ENCODE data around the gene CYP26B1.
A peak's percentile ranks its signal among the peaks of the same experiment; 100 is the strongest.

The CYP26B1 gene

DNA sequence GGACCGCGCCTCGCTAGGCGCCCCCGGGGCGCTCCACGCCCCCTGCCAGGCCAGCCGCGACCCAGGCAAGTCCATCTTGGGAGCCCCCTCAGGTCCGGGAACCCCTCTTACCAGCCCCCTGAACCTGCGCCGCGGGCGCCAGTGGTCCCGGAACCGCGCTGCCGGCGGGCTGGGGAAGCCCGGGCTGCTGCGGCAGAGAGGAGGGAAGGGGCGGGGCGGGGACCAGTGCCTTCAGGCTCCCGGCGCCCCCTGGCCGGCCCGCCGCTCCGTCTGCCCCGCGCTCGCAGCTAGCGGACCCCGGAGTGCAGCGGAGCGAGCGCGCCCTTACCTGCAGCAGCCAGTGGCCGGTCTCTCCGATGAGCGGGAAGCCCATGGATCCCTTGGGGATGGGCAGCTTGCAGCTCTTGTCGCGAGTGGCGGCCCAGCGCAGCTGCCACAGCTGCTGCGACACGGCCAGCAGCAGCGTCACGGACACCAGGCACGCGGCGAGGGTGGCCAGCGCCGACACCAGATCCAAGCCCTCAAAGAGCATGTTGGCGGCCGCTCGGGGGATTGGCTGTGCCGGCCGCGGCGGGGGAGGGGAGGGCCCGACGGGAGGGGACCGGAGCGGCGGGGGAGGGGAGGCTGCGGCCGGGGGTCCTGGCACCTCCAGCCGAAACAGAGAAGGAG is at the start of gene CYP26B1:
CYP26B1 (minus strand) TSS at position 560 of the 669 bp plus-strand sequence; CDS start at position 532, 28 bp downstream.
- TF ChIP-seq, protein P1, sequence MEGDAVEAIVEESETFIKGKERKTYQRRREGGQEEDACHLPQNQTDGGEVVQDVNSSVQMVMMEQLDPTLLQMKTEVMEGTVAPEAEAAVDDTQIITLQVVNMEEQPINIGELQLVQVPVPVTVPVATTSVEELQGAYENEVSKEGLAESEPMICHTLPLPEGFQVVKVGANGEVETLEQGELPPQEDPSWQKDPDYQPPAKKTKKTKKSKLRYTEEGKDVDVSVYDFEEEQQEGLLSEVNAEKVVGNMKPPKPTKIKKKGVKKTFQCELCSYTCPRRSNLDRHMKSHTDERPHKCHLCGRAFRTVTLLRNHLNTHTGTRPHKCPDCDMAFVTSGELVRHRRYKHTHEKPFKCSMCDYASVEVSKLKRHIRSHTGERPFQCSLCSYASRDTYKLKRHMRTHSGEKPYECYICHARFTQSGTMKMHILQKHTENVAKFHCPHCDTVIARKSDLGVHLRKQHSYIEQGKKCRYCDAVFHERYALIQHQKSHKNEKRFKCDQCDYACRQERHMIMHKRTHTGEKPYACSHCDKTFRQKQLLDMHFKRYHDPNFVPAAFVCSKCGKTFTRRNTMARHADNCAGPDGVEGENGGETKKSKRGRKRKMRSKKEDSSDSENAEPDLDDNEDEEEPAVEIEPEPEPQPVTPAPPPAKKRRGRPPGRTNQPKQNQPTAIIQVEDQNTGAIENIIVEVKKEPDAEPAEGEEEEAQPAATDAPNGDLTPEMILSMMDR (IDR thresholded peaks at IDR 0.05; ENCODE audit: low read depth, low read length), result no peak
- no peak for DNase-seq (ENCODE audit: low read depth in 2 of 2)
- peak within 1 kb of the TSS; percentile 54 to 55 for H3K4me3 ChIP-seq (replicated peaks in 1 of 2; ENCODE audit: low read depth in 2 of 2, low read length in 2 of 2)

GRCh38 chr2:72193723-72194122 is 46.1 kb upstream of the CYP26B1 start:
- H3K4me3 ChIP-seq (replicated peaks in 1 of 2; ENCODE audit: low read depth in 2 of 2, low read length in 2 of 2), result no peak overlapping the region
- no peak for DNase-seq (ENCODE audit: low read depth in 2 of 2)
- TF ChIP-seq, protein P1 (IDR thresholded peaks at IDR 0.05; ENCODE audit: low read depth, low read length), result no peak

DNA sequence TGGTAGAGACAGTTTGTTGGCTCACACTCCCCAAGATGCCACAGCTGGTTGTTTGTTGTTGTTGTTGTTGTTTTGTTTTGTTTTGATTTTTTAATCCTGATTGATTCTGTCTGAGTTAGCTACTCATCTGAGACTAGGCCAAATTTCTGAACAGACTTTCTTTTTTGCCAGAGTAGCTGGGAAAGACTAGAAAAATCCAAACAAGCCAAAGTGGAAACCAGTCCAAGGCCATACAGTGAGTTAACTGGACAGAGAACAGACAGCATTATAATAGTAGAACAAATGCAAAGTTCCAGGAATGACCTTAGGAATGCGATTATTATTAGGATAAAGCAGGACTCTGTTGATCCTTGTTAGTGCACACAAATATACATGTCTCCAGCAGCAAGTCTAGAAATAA is 43.8 kb upstream of the CYP26B1 start:
- H3K4me3 ChIP-seq (replicated peaks in 1 of 2; ENCODE audit: low read depth in 2 of 2, low read length in 2 of 2), result no peak overlapping the region
- DNase-seq (ENCODE audit: low read depth in 2 of 2), result no peak
- TF ChIP-seq, protein P1 (IDR thresholded peaks at IDR 0.05; ENCODE audit: low read depth, low read length), result no peak

GRCh38 chr2:72185206-72185605 is 37.5 kb upstream of the CYP26B1 start:
- TF ChIP-seq, protein P1 (IDR thresholded peaks at IDR 0.05; ENCODE audit: low read depth, low read length), result no peak
- DNase-seq (ENCODE audit: low read depth in 2 of 2), result peak in 1 of 2 donors; percentile 39
- no peak overlapping the region for H3K4me3 ChIP-seq (replicated peaks in 1 of 2; ENCODE audit: low read depth in 2 of 2, low read length in 2 of 2)

GRCh38 chr2:72183466-72183865 is 35.8 kb upstream of the CYP26B1 start:
- TF ChIP-seq, protein P1 (IDR thresholded peaks at IDR 0.05; ENCODE audit: low read depth, low read length), result no peak
- DNase-seq (ENCODE audit: low read depth in 2 of 2), result no peak
- H3K4me3 ChIP-seq (replicated peaks in 1 of 2; ENCODE audit: low read depth in 2 of 2, low read length in 2 of 2), result no peak overlapping the region

DNA sequence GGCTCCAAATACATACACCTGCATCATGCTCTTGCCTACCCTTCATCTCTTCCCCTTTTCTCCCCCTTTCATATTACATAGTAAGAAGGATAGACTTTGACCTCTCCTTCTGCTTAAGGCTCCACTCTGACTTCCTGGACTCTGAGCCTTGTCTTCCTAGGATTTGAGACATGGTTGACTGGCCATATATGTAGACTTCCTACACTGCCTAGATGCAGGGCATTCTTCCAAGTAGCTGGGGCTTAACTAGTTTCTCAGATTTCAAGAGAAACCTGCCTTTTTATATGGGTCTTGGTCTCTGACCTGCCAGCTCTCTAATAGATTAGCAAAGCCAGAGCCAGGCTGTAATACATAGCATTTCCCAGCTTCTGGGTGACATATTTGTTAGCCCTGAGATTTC is 35.4 kb upstream of the CYP26B1 start:
- no peak for DNase-seq (ENCODE audit: low read depth in 2 of 2)
- no peak overlapping the region for H3K4me3 ChIP-seq (replicated peaks in 1 of 2; ENCODE audit: low read depth in 2 of 2, low read length in 2 of 2)
- TF ChIP-seq, protein P1 (IDR thresholded peaks at IDR 0.05; ENCODE audit: low read depth, low read length), result no peak

DNA sequence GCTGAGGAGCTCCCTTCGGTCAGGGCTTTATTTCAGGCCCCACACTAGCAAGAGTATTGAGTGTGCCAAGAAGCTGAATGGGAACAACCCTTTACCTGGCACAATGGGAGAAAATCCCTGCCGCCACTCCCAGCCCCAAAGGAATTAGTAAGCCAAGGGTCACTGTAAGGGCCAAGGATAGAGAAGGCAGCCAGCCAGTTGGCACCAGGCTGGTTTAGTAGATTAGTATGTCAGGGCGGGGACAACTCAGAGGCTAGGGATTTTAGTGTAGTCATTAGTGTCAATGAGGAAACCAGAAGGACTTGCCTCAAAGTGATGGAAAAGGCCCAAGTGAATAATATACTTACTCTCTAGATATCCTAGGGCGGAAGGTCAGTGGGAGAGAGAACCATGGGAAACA is 34.9 kb upstream of the CYP26B1 start:
- no peak for DNase-seq (ENCODE audit: low read depth in 2 of 2)
- TF ChIP-seq, protein P1 (IDR thresholded peaks at IDR 0.05; ENCODE audit: low read depth, low read length), result no peak
- no peak overlapping the region for H3K4me3 ChIP-seq (replicated peaks in 1 of 2; ENCODE audit: low read depth in 2 of 2, low read length in 2 of 2)
